NCI-H2107 (cell line): ENCODE data around the gene SLC35E4.
"Not testable (repeated sequence)": the region's sequence is repeated elsewhere in the genome, so short reads cannot be mapped to it uniquely, and the experiment has no call there.

ENCODE experiments used
- DNase-seq: peaks from one replicate; lab custom pipeline; 2025; lab: John Stamatoyannopoulos, UW

The SLC35E4 gene

GRCh38 chr22:30650508-30651116 is 15.0 kb downstream of the SLC35E4 start:
- DNase-seq = no peak

GRCh38 chr22:30652852-30653251 is 17.3 kb downstream of the SLC35E4 start:
- DNase-seq = no peak

- no peak for DNase-seq
Measured at GRCh38 chr22:30654361-30654760, 18.8 kb downstream of the SLC35E4 start.

GRCh38 chr22:30655532-30655931 is 20.0 kb downstream of the SLC35E4 start:
- no peak for DNase-seq

- DNase-seq = peak; percentile 4
Measured at GRCh38 chr22:30662040-30662439, 26.5 kb downstream of the SLC35E4 start.

- DNase-seq = no peak
Measured at GRCh38 chr22:30664798-30665197, 29.2 kb downstream of the SLC35E4 start.

GRCh38 chr22:30665266-30665665 is 29.7 kb downstream of the SLC35E4 start:
- DNase-seq = no peak

- DNase-seq = no peak
Measured at GRCh38 chr22:30665786-30666185, 30.2 kb downstream of the SLC35E4 start.

GRCh38 chr22:30667107-30667493 is 31.5 kb downstream of the SLC35E4 start:
- DNase-seq = no peak

- peak; percentile 64 for DNase-seq
Measured at GRCh38 chr22:30667494-30668385, 32.2 kb downstream of the SLC35E4 start, which contains the start of gene DUSP18. TSS of gene DUSP18 (minus strand) at chr22:30667875. CDS start at chr22:30664003, 3,872 bp downstream.

GRCh38 chr22:30668386-30668710 is 32.8 kb downstream of the SLC35E4 start:
- DNase-seq = no peak

GRCh38 chr22:30671071-30671470 is 35.5 kb downstream of the SLC35E4 start:
- DNase-seq = no peak

GRCh38 chr22:30673136-30673535 is 37.6 kb downstream of the SLC35E4 start:
- DNase-seq = no peak

- no peak for DNase-seq
Measured at GRCh38 chr22:30674482-30674881, 38.9 kb downstream of the SLC35E4 start.

- DNase-seq = no peak
Measured at GRCh38 chr22:30675436-30675835, 39.9 kb downstream of the SLC35E4 start.

- not testable (repeated sequence) for DNase-seq
Measured at GRCh38 chr22:30676565-30676964, 41.0 kb downstream of the SLC35E4 start.

GRCh38 chr22:30679895-30680690 is 44.5 kb downstream of the SLC35E4 start:
- DNase-seq = not testable (repeated sequence)

- DNase-seq = no peak
Measured at GRCh38 chr22:30680991-30681770, 45.6 kb downstream of the SLC35E4 start.

- no peak for DNase-seq
Measured at GRCh38 chr22:30681831-30682230, 46.2 kb downstream of the SLC35E4 start.

- DNase-seq = no peak
Measured at GRCh38 chr22:30685178-30685577, 49.6 kb downstream of the SLC35E4 start.

- DNase-seq = no peak
Measured at GRCh38 chr22:30687358-30687757, 51.8 kb downstream of the SLC35E4 start.

GRCh38 chr22:30689622-30690021 is 54.0 kb downstream of the SLC35E4 start:
- no peak for DNase-seq
